Limb (tissue), 2 donors: Measurements from ENCODE around the gene WIPF2.

ENCODE experiments used
- DNase-seq, 2 donors: peaks; one replicate each; pipeline ENCODE4 v3.0.0-alpha.2; 2016; ENCODE audit errors: extremely low spot score in 2 of 2

WIPF2 gene

GRCh38 chr17:40326014-40326831 is 107.1 kb downstream of the WIPF2 start:
- no peak for DNase-seq

GRCh38 chr17:40326832-40327199 is 107.7 kb downstream of the WIPF2 start:
- DNase-seq: no peak

GRCh38 chr17:40327244-40327729 is 108.2 kb downstream of the WIPF2 start:
- DNase-seq: no peak

GRCh38 chr17:40327735-40328385 is 108.8 kb downstream of the WIPF2 start:
- DNase-seq: no peak

GRCh38 chr17:40328386-40328766 is 109.3 kb downstream of the WIPF2 start:
- DNase-seq: no peak

- peak in 1 of 2 donors; percentile 28 for DNase-seq
These were observed 111.0 kb downstream of the WIPF2 start for GRCh38 chr17:40329839-40330794.

GRCh38 chr17:40330850-40331470 is 111.9 kb downstream of the WIPF2 start:
- no peak for DNase-seq

GRCh38 chr17:40331743-40332641 is 112.9 kb downstream of the WIPF2 start:
- peak in 1 of 2 donors; percentile 86 for DNase-seq
